Kidney epithelial cell (primary cell): ENCODE results near the gene QSOX2. TPM values are rescaled to one million over a fixed set of nuclear protein-coding genes. Genes with fewer than 3 reads are reported as not detected.

Experiments used
- DNase-seq: peaks from one replicate; pipeline ENCODE4 v3.0.0-alpha.2; 2010; ENCODE audit warnings: low read depth
- H3K27me3 ChIP-seq: 2 replicates; pipeline ENCODE4 v1.6.0; 2011; ENCODE audit warnings: low read length; ENCODE audit not compliant: control insufficient read depth, insufficient read depth
- H3K36me3 ChIP-seq: 2 replicates; pipeline ENCODE4 v1.5.1; 2011; ENCODE audit warnings: low read length; ENCODE audit not compliant: control insufficient read depth, insufficient read depth
- H3K4me3 ChIP-seq: 2 replicates; pipeline ENCODE4 v1.5.1; 2011; ENCODE audit warnings: low read depth, mild to moderate bottlenecking, control low read depth, low read length
- total RNA-seq: library from RNA; depleted of rRNA; stranded (reverse); fragments of >200 nt; gene quantifications from 2 replicates; pipeline ENCODE4 v1.2.3, GENCODE V29; 2015
- TF ChIP-seq, protein P1 (sequence below): IDR thresholded peaks from 2 replicates; pipeline ENCODE4 v1.5.1; 2011; ENCODE audit warnings: mild to moderate bottlenecking, moderate library complexity, low read length, control low read depth, inconsistent platforms; ENCODE audit not compliant: insufficient read depth, poor library complexity, severe bottlenecking

QSOX2 gene
- total RNA-seq, 1 donor from 2014 or later, result 17.3 TPM

- TF ChIP-seq, protein P1, sequence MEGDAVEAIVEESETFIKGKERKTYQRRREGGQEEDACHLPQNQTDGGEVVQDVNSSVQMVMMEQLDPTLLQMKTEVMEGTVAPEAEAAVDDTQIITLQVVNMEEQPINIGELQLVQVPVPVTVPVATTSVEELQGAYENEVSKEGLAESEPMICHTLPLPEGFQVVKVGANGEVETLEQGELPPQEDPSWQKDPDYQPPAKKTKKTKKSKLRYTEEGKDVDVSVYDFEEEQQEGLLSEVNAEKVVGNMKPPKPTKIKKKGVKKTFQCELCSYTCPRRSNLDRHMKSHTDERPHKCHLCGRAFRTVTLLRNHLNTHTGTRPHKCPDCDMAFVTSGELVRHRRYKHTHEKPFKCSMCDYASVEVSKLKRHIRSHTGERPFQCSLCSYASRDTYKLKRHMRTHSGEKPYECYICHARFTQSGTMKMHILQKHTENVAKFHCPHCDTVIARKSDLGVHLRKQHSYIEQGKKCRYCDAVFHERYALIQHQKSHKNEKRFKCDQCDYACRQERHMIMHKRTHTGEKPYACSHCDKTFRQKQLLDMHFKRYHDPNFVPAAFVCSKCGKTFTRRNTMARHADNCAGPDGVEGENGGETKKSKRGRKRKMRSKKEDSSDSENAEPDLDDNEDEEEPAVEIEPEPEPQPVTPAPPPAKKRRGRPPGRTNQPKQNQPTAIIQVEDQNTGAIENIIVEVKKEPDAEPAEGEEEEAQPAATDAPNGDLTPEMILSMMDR, result no peak
- DNase-seq, result no peak
- H3K4me3 ChIP-seq, result no peak within 1 kb of the TSS
- H3K27me3 ChIP-seq, result peaks cover 55% of the 10 kb centered on the region
- no peaks in the 10 kb centered on the region for H3K36me3 ChIP-seq
Observed at GRCh38 chr9:136204838-136205706, 40.5 kb downstream of the QSOX2 start, which contains the start of gene LHX3. Gene LHX3 (minus strand): TSS chr9:136205128. CDS start chr9:136205012, 116 bp downstream.

- no peak for DNase-seq
- no peaks in the 10 kb centered on the region for H3K36me3 ChIP-seq
- TF ChIP-seq, protein P1, result no peak
- no peak overlapping the region for H3K4me3 ChIP-seq
- peaks cover 63% of the 10 kb centered on the region for H3K27me3 ChIP-seq
Observed at GRCh38 chr9:136204145-136204805, 41.3 kb downstream of the QSOX2 start.

GRCh38 chr9:136203408-136204144 lies 42.0 kb downstream of the QSOX2 start:
- Histone ChIP-seq H3K4me3 (no peak overlapping the region), H3K36me3 (no peaks in the 10 kb centered on the region), H3K27me3 (peaks cover 69% of the 10 kb centered on the region)
- TF ChIP-seq, protein P1, result no peak
- DNase-seq, result no peak

- no peak overlapping the region for H3K4me3 ChIP-seq
- peaks cover 77% of the 10 kb centered on the region for H3K27me3 ChIP-seq
- no peaks in the 10 kb centered on the region for H3K36me3 ChIP-seq
- TF ChIP-seq, protein P1, result no peak
- no peak for DNase-seq
Observed at GRCh38 chr9:136202454-136203407, 42.9 kb downstream of the QSOX2 start.
